HEK293 (cell line): ENCODE results near the gene NCSTN.

Source experiments
- IKZF3 ChIP-seq: fragments of 450-650 bp; IDR thresholded peaks from 2 replicates; pipeline ENCODE4 v1.5.0; 2018; ENCODE audit warnings: missing biosample characterization, mild to moderate bottlenecking, missing genetic modification characterization, moderate library complexity
- KLF1 ChIP-seq: fragments of 450-650 bp; formaldehyde crosslinking; IDR thresholded peaks from 2 replicates; pipeline ENCODE4 v1.5.1; 2016; ENCODE audit warnings: missing biosample characterization, missing genetic modification characterization
- KLF16 ChIP-seq: fragments of 450-650 bp; formaldehyde crosslinking; IDR thresholded peaks from 2 replicates; pipeline ENCODE4 v1.5.1; 2017; ENCODE audit warnings: missing biosample characterization, missing genetic modification characterization
- KLF7 ChIP-seq: fragments of 450-650 bp; formaldehyde crosslinking; IDR thresholded peaks from 2 replicates; pipeline ENCODE4 v1.5.1; 2016; ENCODE audit warnings: missing biosample characterization, missing genetic modification characterization, borderline replicate concordance
- MYNN ChIP-seq: fragments of 450-650 bp; formaldehyde crosslinking; IDR thresholded peaks from 2 replicates; pipeline ENCODE4 v1.5.1; 2016; ENCODE audit warnings: missing biosample characterization, missing genetic modification characterization, borderline replicate concordance
- PRDM1 ChIP-seq: fragments of 450-650 bp; formaldehyde crosslinking; IDR thresholded peaks from 2 replicates; pipeline ENCODE4; 2016; ENCODE audit warnings: missing biosample characterization, missing genetic modification characterization
- SETDB1 ChIP-seq: IDR thresholded peaks from one replicate; pipeline ENCODE4 v1.6.1; 2017; ENCODE audit warnings: mild to moderate bottlenecking, low read length, moderate library complexity, mixed read lengths; ENCODE audit not compliant: insufficient read length
- SP2 ChIP-seq: fragments of 450-650 bp; formaldehyde crosslinking; IDR thresholded peaks from 2 replicates; pipeline ENCODE4 v1.5.1; 2016; ENCODE audit warnings: missing biosample characterization, missing genetic modification characterization
- ZFP37 ChIP-seq: fragments of 450-650 bp; formaldehyde crosslinking; IDR thresholded peaks from 2 replicates; pipeline ENCODE4 v1.5.1; 2016; ENCODE audit warnings: missing biosample characterization, missing genetic modification characterization
- ZIC2 ChIP-seq: fragments of 450-650 bp; formaldehyde crosslinking; IDR thresholded peaks from 2 replicates; pipeline ENCODE4 v1.5.1; 2016; ENCODE audit warnings: missing biosample characterization, missing genetic modification characterization
- ZNF112 ChIP-seq: fragments of 450-650 bp; formaldehyde crosslinking; IDR thresholded peaks from 2 replicates; pipeline ENCODE4 v1.5.0; 2017; ENCODE audit warnings: missing biosample characterization, missing genetic modification characterization
- ZNF155 ChIP-seq: fragments of 450-650 bp; formaldehyde crosslinking; IDR thresholded peaks from 2 replicates; pipeline ENCODE4 v1.5.1; 2016; ENCODE audit warnings: missing biosample characterization, missing genetic modification characterization
- ZNF157 ChIP-seq: fragments of 450-650 bp; formaldehyde crosslinking; IDR thresholded peaks from 2 replicates; pipeline ENCODE4 v1.5.1; 2016; ENCODE audit warnings: missing biosample characterization, missing genetic modification characterization
- ZNF2 ChIP-seq: fragments of 450-650 bp; formaldehyde crosslinking; IDR thresholded peaks from 2 replicates; pipeline ENCODE4 v1.5.1; 2016; ENCODE audit warnings: missing biosample characterization, missing genetic modification characterization
- ZNF214 ChIP-seq: fragments of 450-650 bp; formaldehyde crosslinking; IDR thresholded peaks from 2 replicates; pipeline ENCODE4 v1.5.1; 2017; ENCODE audit warnings: missing biosample characterization, mild to moderate bottlenecking, missing genetic modification characterization, borderline replicate concordance
- ZNF221 ChIP-seq: fragments of 450-650 bp; formaldehyde crosslinking; IDR thresholded peaks from 2 replicates; pipeline ENCODE4 v1.5.1; 2017; ENCODE audit warnings: missing biosample characterization, missing genetic modification characterization, borderline replicate concordance
- ZNF24 ChIP-seq: fragments of 450-650 bp; formaldehyde crosslinking; IDR thresholded peaks from 2 replicates; pipeline ENCODE4 v1.5.1; 2016; ENCODE audit warnings: missing biosample characterization, missing genetic modification characterization
- ZNF274 ChIP-seq, 2 experiments: fragments of 200-500 bp in 1 of 2; fragments of 450-650 bp in 1 of 2; sonication (Bioruptor generic) in 1 of 2; formaldehyde crosslinking in 1 of 2; IDR thresholded peaks; 2 replicates each; pipeline versions ENCODE4 v1.5.1 to v1.6.1; 2014 to 2016; ENCODE audit warnings: borderline replicate concordance in 1 of 2, inconsistent platforms in 1 of 2, low read length in 1 of 2, missing biosample characterization in 1 of 2, missing genetic modification characterization in 1 of 2
- ZNF280C ChIP-seq: fragments of 450-650 bp; formaldehyde crosslinking; IDR thresholded peaks from 2 replicates; pipeline ENCODE4 v1.5.1; 2016; ENCODE audit warnings: missing biosample characterization, missing genetic modification characterization
- ZNF354C ChIP-seq: fragments of 450-650 bp; formaldehyde crosslinking; IDR thresholded peaks from 2 replicates; pipeline ENCODE4 v1.5.1; 2016; ENCODE audit warnings: missing biosample characterization, missing genetic modification characterization, low read depth, borderline replicate concordance
- ZNF404 ChIP-seq: fragments of 450-650 bp; formaldehyde crosslinking; IDR thresholded peaks from 2 replicates; pipeline ENCODE4 v1.5.1; 2017; ENCODE audit warnings: missing biosample characterization, missing genetic modification characterization
- ZNF501 ChIP-seq: fragments of 450-650 bp; formaldehyde crosslinking; IDR thresholded peaks from 2 replicates; pipeline ENCODE4 v1.5.1; 2016; ENCODE audit warnings: missing biosample characterization, missing genetic modification characterization
- ZNF560 ChIP-seq: fragments of 450-650 bp; formaldehyde crosslinking; IDR thresholded peaks from 2 replicates; pipeline ENCODE4 v1.5.1; 2017; ENCODE audit warnings: missing biosample characterization, missing genetic modification characterization, borderline replicate concordance
- ZNF561 ChIP-seq: fragments of 450-650 bp; IDR thresholded peaks from 2 replicates; pipeline ENCODE4 v1.5.1; 2018; ENCODE audit warnings: missing biosample characterization, missing genetic modification characterization, borderline replicate concordance
- ZNF600 ChIP-seq: fragments of 450-650 bp; formaldehyde crosslinking; IDR thresholded peaks from 2 replicates; pipeline ENCODE4 v1.5.1; 2016; ENCODE audit warnings: missing biosample characterization, missing genetic modification characterization
- ZNF623 ChIP-seq: fragments of 450-650 bp; formaldehyde crosslinking; IDR thresholded peaks from 2 replicates; pipeline ENCODE4 v1.5.1; 2016; ENCODE audit warnings: missing biosample characterization, missing genetic modification characterization
- ZNF654 ChIP-seq: fragments of 450-650 bp; formaldehyde crosslinking; IDR thresholded peaks from 2 replicates; pipeline ENCODE4 v1.5.1; 2016; ENCODE audit warnings: low read depth, missing biosample characterization, missing genetic modification characterization
- ZNF701 ChIP-seq: fragments of 450-650 bp; formaldehyde crosslinking; IDR thresholded peaks from 2 replicates; pipeline ENCODE4 v1.5.1; 2016; ENCODE audit warnings: missing biosample characterization, missing genetic modification characterization
- ZNF707 ChIP-seq: fragments of 450-650 bp; formaldehyde crosslinking; IDR thresholded peaks from 2 replicates; pipeline ENCODE4 v1.5.1; 2016; ENCODE audit warnings: missing biosample characterization, missing genetic modification characterization
- ZNF830 ChIP-seq: fragments of 450-650 bp; IDR thresholded peaks from 2 replicates; pipeline ENCODE4 v1.5.0; 2018; ENCODE audit warnings: missing biosample characterization, missing genetic modification characterization, low read depth, mild to moderate bottlenecking, moderate library complexity
- ZNF843 ChIP-seq: fragments of 450-650 bp; formaldehyde crosslinking; IDR thresholded peaks from 2 replicates; pipeline ENCODE4 v1.5.1; 2016; ENCODE audit warnings: missing biosample characterization, missing genetic modification characterization
- ZSCAN18 ChIP-seq: fragments of 450-650 bp; formaldehyde crosslinking; IDR thresholded peaks from 2 replicates; pipeline ENCODE4 v1.5.1; 2016; ENCODE audit warnings: missing biosample characterization, missing genetic modification characterization
- TF ChIP-seq, protein P1 (sequence below): fragments of 450-650 bp; formaldehyde crosslinking; IDR thresholded peaks from 2 replicates; pipeline ENCODE4 v1.5.1; 2016; ENCODE audit warnings: missing biosample characterization, missing genetic modification characterization

Gene NCSTN

DNA sequence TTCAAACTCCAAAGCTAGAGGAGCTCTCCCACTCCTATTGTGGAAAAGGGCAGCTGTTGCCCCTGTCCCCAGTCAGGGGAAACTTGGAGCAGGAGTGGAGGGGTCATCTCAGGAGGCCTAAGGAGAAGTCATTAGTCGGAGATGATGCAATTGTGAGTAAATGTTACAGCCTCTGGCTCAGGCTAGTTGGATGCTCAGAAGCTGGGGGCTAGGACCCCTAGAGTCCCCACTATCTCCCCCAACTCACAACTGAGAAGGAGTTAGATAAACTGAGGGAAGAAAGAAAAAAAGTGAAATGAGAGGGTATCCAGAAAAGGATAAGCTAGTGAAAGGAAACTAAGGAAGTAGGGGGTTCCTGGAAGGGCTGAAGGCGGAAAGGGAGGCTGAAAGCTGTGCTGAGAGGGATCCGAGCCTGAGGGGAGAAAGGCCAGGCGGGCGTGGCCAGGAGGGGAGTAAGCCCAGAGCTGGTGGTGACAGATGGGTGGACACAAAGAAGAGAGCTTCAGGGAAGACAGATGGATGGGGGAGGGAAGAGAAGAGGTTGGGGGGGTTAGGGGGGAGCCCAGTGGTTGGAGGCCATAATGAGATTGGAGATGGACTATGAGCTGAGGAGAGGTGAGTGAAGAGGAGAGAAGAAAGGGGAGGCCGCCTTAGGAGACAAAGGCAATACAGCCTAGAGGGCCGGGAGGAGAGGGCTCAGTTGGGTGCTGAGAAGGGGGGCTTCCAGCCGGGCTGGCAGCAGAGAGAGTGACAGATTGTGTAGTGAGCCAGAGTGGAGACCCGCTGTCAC is 19.2 kb downstream of the NCSTN start (continued):
- TF ChIP-seq ZSCAN18 (0 out of 2 replicates have a peak, but pooled peaks have one; percentile 34), ZNF112 (tag by site-specific recombination) (no peak), ZNF157 (tag by site-specific recombination) (no peak), SETDB1 (no peak), IKZF3 (tag by site-specific recombination) (peak; percentile 41; the same call in 1 of the 2 replicates), ZNF701 (tag by site-specific recombination) (no peak), MYNN (tag by site-specific recombination) (no peak), ZNF24 (0 out of 2 replicates have a peak, but pooled peaks have one; percentile 50), ZNF274 (IDR thresholded peaks at IDR 0.05; ENCODE audit: low read length) (no peak), ZNF274 (tag by site-specific recombination; IDR thresholded peaks at IDR 0.05; ENCODE audit: borderline replicate concordance) (no peak), ZFP37 (tag by site-specific recombination) (no peak), ZNF501 (no peak), KLF16 (tag by site-specific recombination) (no peak), ZNF600 (tag by site-specific recombination) (no peak), ZNF560 (tag by site-specific recombination) (no peak), SP2 (tag by site-specific recombination) (no peak), ZNF221 (tag by site-specific recombination) (no peak), ZNF843 (tag by site-specific recombination) (no peak), KLF1 (tag by site-specific recombination) (peak; percentile 60; the same call in 1 of the 2 replicates), KLF7 (tag by site-specific recombination) (no peak), ZNF214 (tag by site-specific recombination) (no peak), ZNF830 (no peak), ZNF654 (no peak), ZNF354C (tag by site-specific recombination) (no peak), PRDM1 (tag by site-specific recombination) (peak; percentile 58), ZNF280C (tag by site-specific recombination) (no peak), ZNF707 (tag by site-specific recombination) (no peak), ZNF155 (tag by site-specific recombination) (no peak), ZNF404 (no peak), ZNF2 (no peak), ZNF623 (no peak), ZIC2 (tag by site-specific recombination) (peak; percentile 70), ZNF561 (tag by site-specific recombination) (no peak)
- TF ChIP-seq, protein P1, sequence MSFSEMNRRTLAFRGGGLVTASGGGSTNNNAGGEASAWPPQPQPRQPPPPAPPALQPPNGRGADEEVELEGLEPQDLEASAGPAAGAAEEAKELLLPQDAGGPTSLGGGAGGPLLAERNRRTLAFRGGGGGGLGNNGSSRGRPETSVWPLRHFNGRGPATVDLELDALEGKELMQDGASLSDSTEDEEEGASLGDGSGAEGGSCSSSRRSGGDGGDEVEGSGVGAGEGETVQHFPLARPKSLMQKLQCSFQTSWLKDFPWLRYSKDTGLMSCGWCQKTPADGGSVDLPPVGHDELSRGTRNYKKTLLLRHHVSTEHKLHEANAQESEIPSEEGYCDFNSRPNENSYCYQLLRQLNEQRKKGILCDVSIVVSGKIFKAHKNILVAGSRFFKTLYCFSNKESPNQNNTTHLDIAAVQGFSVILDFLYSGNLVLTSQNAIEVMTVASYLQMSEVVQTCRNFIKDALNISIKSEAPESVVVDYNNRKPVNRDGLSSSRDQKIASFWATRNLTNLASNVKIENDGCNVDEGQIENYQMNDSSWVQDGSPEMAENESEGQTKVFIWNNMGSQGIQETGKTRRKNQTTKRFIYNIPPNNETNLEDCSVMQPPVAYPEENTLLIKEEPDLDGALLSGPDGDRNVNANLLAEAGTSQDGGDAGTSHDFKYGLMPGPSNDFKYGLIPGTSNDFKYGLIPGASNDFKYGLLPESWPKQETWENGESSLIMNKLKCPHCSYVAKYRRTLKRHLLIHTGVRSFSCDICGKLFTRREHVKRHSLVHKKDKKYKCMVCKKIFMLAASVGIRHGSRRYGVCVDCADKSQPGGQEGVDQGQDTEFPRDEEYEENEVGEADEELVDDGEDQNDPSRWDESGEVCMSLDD, result 0 out of 2 replicates have a peak, but pooled peaks have one; percentile 38
